Prostate gland (tissue), 2 donors: ENCODE data around the gene ATP2C2.

Experiments used
- POLR2A ChIP-seq: fragments of 450-650 bp; IDR thresholded peaks from one replicate; pipeline ENCODE4 v1.6.1; 2016; ENCODE audit warnings: antibody characterized with exemption, mild to moderate bottlenecking
- POLR2AphosphoS5 ChIP-seq: sonication (generic); formaldehyde crosslinking; IDR thresholded peaks from one replicate; pipeline ENCODE4 v1.6.1; 2017; ENCODE audit warnings: antibody characterized with exemption
- TF ChIP-seq, protein P1 (sequence below), 4 experiments: fragments of 200-600 bp in 2 of 4; fragments of 450-650 bp in 2 of 4; sonication (generic) in 2 of 4; IDR thresholded peaks; 1 replicate in 3 of 4; 2 replicates in 1 of 4; pipeline ENCODE4 v1.5.1; 2016 to 2019; ENCODE audit warnings: antibody characterized with exemption in 4 of 4, mild to moderate bottlenecking in 2 of 4, moderate library complexity in 2 of 4

DNA sequence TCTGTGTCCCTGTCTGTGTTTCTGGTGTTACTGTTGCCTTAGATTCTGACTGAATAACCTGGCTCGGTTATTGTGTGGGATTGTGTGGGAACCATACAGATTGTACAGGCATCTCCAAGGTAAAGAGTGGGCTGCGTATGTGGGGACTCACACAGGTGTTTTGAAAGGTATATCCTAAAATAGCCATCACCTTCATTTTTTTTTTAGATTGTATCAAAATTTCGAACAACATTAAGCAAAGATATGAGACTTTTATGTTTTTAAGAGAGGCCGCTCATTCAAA, 53.5 kb downstream of the ATP2C2 start:
- TF ChIP-seq, protein P1, sequence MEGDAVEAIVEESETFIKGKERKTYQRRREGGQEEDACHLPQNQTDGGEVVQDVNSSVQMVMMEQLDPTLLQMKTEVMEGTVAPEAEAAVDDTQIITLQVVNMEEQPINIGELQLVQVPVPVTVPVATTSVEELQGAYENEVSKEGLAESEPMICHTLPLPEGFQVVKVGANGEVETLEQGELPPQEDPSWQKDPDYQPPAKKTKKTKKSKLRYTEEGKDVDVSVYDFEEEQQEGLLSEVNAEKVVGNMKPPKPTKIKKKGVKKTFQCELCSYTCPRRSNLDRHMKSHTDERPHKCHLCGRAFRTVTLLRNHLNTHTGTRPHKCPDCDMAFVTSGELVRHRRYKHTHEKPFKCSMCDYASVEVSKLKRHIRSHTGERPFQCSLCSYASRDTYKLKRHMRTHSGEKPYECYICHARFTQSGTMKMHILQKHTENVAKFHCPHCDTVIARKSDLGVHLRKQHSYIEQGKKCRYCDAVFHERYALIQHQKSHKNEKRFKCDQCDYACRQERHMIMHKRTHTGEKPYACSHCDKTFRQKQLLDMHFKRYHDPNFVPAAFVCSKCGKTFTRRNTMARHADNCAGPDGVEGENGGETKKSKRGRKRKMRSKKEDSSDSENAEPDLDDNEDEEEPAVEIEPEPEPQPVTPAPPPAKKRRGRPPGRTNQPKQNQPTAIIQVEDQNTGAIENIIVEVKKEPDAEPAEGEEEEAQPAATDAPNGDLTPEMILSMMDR (IDR thresholded peaks at IDR 0.05): no peak
- TF ChIP-seq POLR2AphosphoS5 (no peak), POLR2A (no peak)
